SHP77 (cell line): ENCODE results near the gene SPTSSB.

Source experiments
- DNase-seq, 2 experiments: peaks; one replicate each; lab custom pipeline; 2025; lab: John Stamatoyannopoulos, UW

SPTSSB gene, protein sequence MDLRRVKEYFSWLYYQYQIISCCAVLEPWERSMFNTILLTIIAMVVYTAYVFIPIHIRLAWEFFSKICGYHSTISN

DNA sequence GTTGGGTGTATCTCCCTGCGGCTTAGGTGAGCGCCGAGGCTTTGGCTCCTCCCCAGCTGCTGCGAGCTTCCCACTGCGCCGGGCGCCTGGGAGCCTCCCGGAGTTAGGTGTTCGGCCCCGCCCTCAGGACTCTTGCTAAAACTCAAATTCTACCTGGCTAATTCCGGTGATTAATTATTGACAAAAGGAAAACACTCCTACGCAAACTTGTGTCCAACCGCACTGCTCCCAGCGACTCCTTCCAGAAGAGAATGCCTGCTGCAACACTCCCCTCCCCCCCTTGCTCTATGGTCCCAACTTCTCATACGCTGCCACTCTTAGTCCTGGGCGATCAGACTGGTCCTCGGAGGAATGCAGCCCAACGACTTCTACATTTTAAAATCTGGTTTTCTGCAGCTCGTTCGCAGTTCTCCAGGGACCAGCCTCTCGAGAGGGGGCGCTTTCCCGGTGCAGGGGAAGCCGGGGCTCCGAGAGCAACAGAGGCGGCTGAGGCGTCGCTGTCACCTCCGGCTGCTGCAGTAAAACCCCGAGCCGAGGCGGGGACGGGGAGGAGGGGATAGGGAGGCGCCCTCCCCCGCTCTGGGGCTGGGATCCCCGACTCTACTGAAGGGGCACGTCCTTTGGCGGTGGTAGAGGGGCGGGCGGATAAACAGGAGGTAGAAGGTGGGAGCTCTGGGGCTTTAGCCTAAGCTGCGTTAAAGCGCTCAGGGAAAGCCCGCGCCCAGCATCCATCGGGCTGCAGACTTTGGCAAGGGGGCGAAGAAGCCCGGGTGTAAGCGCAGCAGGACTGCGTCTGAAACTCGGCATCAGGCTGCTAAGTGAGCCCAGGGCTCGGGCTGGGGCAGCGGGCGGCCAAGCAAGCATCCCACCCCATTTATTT, at the start of gene SPTSSB:
TSS of gene SPTSSB (minus strand) at position 77 of the 880 bp plus-strand sequence. CDS start 25,194 bp downstream, outside the sequence.
- peak; percentile 47 to 49 for DNase-seq

DNA sequence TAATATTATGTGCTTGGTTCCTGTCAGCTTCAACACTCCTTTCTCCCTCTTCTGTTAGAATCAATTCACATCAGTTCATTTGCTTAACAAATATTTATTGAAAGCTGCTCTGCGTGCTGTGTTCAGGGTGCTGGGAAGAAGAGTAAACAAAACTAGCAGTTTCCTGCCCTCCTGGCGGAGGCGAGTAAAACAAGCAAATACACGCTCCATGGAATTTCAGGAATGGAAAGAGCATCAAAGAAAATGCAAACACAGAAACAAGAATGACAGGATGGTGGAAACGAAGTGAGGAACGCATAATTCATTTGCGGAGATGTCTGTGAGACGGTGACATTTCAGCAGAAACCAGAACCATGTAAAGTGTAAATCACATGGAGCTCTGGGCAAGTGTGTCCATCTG, 49.4 kb upstream of the SPTSSB start:
- DNase-seq = peak; percentile 60 to 61

DNA sequence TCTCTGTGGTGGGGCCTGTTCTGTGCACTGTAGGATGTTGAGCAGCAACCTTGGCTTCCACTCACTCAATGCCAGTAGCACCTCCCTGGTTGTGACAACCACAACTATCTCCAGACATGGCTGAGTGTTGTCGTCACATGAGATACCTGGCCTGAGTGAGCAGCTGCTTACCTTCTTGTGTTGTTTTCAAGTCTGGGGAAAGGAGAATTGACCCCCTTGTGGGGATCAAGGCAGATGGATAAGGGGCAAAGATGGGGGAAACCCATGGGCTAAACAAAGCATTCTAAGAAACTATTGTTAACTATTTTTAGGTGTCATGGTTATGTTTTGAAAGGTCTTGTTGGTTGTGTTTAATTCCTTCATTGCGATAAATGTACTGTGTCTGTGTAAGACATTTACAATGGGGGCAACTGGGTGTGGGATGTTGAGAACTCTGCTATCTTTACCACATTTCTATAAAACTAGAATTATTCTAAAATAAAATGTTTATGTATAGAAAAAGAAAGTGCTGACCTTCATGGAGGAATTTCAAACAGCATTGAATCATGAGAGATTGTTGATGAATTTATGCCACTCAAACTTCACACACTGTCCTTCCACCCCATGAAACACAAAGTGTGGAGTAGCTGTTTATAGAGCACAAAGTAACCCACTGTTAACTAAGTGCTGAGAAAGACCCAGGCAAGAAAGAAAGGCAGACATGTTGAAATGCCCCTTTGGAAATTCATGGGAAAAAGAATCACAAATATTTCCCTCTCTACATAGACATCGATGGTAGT, 48.4 kb upstream of the SPTSSB start:
- DNase-seq = no peak

DNA sequence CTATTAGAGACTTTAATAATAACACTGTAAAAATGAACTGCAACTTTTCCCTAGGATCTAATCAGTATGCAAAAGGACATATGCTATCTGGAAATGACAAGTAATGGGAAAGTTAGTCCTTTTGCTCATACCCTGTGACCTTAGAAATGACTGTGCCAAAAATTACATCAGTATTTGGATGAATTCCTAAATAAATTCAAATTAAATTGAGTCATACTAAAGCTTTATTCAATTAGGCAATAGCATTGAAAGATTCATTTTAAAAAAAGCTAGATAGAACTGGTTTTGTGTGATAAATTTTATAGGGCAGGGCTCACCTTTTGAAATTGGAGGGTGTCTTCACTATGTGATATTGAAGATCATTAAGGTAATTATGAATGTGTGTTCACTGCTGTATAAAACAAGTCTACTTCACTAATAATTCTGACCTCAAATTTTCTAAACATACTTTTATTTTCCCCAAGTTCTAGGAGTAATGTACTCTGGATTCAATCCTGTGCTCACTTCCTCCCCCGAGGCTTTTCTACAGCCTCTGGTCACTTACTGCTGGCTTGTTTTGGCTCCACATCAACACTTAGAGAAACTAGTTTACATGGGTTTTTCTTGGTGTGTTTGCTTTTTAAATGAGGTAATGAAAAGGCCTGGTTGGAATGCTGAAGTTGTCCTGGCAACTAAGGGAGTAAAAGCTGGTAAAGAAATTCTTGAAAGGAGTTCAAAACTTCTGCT, 44.4 kb upstream of the SPTSSB start:
- DNase-seq = no peak

DNA sequence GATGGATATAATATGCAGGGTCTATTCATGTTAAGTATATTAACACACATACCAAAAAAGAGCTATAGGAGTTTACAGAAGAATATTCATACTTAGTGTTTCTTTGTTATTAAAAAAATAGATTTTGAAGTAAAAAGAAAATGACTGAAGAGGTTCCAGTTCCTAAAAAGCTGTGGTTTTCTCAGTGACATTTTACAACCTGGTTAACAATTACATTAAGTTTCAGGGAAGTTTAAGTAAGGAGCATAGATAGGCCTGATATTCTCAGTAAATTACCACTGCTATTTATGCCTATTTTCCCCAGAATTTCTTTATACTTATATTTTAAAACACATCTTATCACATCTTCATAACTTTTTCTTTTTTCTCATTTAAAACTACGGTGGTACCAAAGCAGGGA, 43.6 kb upstream of the SPTSSB start:
- no peak for DNase-seq

DNA sequence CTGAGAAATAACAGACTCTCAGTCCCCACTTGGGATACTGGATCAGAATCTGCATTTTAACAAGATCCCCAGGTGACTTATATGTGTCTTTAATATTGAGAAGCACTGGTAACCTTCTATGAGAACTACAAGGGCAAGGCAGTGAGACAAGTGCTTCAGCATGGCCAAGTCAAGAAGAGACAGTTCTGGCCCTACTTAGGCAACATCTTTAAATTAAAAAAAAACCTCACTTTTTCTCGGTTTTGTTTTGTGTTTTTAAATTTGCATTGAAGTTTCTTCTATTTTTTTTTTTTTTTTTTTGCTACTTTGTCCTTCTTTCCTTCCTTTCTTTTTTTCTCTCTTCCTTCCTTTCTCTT, 42.5 kb upstream of the SPTSSB start:
- no peak for DNase-seq

DNA sequence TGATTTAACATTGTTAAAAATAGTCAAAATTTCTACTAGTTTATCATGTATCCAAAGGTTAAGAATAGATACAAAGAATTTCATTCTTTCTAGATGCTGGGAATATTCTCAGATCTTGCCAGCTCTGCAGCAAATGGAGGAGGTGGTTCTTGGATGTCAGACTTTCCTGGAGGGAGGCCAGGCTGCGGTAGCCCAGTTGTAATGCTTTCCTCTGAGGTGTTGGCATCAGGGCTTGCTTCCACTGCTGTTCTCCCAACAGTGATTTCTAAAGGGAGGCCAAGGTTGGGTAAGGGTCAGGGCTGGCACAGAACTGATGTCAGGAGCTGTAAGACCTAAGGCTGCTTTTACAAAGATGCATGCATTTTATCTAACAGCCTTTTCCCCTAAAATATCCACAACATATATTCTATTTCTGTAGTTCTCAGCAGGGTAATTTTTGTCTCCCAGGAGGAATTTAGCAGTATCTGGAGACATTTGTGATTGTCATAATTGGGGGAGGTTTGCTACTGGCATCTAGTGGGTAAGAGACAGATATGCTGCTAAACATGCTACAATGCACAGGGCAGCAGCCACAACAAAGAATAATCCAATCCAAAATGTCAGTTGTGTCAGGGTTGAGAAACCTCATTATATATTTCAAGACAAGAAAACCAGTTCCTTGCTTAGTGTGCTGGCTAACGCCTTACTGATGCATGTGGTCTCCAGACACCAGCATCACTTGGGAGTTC, 42.0 kb upstream of the SPTSSB start:
- DNase-seq = no peak

DNA sequence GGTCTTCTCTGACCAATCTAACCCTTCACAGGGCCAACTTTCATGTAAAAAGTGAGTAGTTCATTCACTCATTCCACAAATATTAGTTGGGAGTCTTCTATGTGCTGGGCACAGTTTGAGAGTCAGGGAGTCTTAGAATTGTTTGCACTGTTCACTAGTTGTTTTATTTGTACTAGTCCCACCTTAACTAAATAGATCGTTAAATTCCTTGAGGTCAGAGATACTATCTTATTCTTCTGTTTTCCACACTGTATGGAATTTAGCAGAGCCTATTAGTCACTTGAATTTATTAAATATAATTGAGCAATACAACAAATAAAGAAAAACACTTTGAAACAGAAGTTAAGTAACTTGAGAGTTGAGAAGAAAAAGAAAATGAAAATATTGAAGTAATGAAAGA, 40.8 kb upstream of the SPTSSB start:
- DNase-seq = no peak

DNA sequence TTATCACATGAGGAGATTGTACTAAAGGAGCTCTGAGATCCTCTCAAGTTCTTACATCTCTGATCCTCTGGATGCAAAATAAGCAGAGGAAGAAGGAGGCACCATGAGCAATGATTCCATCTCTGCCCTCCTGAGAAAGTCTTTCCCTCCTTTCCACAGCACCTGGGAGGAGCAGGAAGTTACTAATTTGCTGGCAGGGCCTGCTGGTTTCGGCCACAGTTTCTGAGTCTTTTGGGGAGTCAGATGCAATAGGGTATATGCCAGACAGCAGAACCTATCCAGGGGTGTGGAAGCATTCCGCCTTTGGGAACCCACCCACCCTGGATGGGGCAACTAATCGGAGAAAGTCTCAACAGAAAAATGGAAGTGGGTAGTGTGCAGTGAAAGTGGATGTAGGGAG, 38.5 kb upstream of the SPTSSB start:
- no peak for DNase-seq

DNA sequence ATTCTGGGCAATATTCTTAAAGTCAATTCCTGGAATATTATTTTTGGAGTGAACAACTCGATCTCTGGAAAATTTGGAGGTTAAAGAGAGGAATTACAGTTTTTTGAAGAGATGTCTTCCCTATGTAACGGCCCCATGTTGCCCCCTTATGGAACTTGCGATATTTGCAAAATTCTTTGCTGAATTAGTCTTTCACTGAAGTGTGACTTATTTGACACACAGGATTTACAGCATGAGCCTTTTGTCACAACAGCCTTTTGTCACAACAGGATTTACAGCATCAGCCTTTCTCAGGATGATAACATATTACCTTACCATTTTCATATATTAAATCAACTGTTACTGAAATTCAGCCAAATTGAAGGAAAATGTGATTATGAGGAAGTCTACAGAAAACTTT, 37.8 kb upstream of the SPTSSB start:
- DNase-seq = peak; percentile 15 to 25

DNA sequence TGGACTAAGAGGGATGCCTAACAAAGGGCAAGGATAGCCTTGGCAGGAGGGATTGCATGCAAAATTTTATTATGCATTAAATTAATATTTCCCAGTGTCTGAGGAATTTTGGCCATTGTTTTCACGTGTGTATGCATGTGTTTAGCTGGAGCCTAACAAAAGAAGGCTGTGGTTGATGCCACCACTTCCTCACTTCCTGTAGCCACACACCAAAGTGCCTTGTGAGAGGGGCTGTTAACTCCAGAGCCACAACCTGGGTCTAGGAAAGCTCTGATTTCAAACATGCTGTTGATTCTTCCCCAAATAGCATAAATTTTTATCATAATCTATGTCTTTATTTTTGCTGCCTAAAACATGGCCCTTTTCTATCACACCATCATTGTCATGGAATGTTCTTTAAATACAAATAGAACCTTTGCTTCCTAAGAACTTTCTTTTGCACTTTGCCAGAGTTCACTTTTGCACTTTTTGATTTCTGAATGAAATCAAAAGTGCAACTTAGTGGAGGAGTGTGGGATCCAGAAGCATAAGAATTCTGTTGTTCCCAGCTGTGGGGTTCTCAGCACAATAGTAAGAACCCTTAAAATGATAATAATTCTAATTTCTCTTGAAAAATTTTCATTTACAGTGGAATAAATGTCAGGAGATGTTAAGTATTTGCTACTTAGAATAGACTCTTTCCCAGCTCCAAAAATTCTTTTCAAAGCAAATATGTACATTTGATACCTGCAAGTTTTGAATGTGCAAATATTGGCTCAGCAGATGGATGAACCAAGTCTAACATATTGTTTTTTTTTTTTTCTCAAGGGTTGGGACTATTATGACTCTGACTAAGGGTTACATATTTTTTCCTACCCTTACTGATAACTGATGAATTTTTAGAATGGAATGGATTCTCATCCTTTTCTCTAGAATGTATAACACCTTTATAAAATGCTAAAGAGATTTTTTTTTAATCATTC, 35.6 kb upstream of the SPTSSB start:
- DNase-seq = no peak

DNA sequence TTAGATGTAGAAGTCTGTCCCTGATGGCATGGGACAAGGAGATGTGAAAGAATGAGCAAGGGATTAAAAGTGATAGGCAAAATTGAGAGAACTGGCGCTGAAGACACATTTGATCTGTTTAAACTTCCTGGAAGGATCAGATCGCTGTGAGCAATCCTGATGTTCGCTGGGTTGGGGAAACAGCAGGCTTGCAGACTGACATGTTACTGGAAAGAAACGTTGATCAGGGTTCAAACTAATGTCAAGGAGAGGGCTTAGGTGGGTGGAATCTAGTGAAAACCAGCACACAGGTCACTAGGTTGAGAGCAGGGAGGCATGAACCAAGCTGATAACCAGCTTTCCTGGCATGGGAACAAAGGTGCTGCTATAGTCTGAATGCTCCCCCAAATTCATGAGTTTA, 34.5 kb upstream of the SPTSSB start:
- no peak for DNase-seq

DNA sequence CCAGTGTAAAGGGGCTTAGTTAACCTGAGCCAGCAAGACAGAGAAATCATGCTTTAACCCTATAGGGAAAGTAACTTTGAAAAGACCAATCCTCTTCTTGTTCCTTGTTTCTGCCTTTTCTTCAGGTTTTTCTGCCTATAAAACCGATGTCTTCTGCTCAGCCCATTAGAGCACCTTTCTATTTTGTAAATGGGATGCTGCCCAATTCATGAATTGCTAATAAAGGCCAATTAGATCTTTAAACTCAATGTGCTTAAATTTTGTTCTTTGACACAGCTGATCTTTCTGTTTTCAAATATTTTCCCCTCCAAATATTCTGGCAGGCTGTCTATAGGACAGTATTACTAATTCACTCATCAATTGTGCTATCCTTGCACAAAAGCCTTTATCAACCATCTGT, 33.8 kb upstream of the SPTSSB start:
- no peak for DNase-seq

DNA sequence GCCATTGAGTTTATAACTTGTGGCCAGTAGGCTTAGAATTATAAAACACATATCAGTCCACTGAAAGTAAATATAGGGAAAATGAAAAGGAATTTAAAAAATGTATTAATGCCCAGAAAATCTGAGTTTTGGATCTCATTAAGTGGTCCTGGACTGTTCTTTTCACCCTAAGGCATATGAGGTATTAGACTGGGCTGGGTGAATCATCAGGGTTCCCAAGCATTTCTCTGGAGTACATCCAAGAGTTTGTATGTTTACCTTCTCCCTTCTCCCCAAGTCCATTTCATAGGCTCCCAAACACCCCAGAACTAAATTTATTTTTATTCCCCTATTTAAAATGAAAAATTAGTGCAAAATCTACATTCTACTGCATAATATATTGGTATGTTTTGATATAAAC, 31.9 kb upstream of the SPTSSB start:
- no peak for DNase-seq

DNA sequence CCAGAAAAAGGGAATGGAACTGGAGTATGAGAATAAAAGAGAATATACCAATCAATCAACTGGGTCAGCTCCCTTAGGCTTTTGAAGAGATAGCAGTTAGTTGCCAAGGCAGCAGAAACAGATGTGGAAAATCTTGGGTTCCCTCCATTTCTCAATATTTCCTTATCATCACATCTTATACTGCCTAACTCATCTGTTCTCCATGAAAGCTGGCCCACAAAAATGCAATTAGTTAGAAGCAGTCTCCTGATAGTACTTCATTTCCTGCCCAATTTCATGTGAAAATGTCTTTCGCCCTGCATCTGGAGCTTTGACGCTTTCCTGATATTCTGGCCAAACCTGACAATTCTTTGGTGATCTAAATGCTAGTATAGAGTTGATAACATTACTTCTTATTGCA, 30.1 kb upstream of the SPTSSB start:
- DNase-seq = no peak

DNA sequence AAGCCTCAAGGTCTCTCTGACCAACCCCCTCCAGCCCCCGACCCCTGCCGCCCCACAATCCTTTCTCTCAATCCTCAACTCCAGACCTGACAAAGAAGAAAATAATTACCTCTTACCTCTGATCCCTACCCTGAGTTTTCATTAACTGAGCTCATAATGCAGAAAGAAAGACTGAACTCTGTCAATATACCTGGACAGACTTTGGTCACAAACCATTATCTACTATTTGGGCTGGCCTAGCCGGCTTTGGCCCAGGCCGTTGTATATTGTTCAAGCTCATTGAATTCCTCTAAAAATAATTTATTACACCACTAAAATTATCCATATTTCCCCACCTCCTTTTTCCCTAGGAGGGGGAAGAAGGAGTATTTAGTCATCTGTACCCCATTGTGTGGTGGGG, 29.3 kb upstream of the SPTSSB start:
- no peak for DNase-seq

DNA sequence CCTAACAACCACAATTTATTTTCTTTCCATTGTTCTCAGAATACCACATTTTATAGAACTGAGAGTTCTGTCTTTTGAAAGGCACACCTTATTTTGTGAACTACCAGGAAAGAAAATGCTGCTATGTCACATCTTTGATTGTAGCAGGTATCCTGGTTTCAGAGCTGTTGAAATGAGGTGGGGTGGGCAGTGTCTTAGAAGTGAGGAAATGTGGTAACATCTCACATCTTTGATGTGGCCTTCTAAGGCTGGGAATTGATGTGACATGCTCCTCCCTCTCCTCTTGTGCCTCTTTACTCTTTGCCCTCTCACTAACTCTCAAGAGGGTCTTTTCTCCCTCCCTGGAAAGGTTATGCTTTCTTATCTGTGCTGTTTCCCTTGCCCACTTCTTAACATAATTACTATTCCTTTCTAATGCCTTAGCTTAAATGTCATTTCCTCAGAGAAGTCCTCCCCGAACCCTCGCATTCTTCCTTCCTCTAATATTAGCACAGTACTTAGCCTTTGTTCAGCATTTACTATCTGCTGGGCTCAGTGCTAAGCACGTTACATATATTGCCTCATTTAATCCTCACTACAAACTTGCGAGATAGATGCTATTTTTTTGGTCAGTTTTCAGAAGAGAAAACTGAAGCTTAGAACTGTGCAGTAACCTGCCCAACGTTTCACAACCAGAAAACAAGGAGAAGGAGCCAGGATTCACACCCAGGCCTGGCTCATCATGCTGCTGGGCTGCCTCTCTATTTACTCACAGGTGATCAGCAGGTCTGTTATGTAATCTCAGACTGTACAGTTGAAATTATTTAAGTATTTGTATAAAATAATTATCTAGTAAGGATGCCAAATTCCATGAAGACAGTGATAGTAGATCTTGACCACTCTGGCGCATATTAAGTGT, 24.0 kb upstream of the SPTSSB start:
- no peak for DNase-seq

DNA sequence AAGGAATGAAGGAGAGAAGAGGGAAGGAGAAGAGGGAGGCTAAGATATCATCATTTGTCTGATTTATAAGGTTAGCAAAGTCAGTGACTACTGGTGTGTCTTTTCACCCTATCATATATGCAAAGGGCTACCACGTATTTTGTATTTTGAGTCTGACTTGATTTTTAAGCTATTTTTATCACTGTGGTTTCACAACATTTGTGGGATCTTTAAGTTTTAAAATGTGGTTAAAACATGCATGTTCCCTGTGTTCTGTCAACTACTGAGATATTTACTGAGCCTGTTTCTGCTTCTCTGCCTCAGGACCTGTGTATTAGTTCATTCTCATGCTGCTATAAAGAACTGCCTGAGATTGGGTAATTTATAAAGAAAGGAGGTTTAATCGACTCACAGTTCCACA, 22.5 kb upstream of the SPTSSB start:
- DNase-seq = no peak

DNA sequence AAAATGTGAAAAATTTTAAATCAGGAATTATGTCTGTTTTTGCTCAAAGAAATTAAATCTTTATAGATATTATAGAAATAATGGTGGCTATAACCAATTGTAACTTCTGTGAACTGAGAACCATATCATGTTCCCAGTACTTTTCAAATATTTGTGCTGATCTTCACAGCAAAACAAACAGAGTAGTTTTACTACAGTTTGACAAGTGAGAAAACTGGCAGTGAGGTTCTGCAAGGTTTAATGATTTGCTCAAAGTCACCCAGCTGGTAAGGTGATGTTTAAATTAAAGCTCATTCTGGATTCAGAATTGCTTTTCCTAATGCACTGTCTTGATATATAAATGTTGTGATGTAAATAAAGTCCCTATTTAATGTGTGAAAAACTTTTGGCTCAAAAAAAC, 22.0 kb upstream of the SPTSSB start:
- DNase-seq = no peak

DNA sequence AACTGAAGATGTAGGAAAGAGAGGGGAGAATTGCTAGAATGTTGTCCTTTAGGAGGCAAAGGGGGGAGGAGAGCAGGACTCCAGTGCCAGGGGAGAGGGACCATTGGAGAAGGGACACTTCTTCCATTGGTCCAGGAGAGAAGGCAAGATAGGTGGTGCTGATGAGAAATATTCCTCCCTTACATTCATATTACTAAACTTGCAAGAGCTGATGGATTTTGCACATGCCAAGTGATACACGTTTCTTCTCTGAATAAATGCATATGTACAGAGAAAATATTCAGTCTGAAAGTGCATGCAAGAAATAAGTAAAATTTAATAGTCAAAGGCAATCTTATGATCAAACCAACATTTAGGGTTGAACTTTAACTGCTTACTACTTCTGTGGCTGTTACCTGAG, 21.5 kb upstream of the SPTSSB start:
- DNase-seq = no peak
